Hepatocyte (in vitro differentiated cells): Measurements from ENCODE around the gene LARP6. TPM values are rescaled to one million over a fixed set of nuclear protein-coding genes. Genes with fewer than 3 reads are reported as not detected.
A peak's percentile ranks its signal among the peaks of the same experiment; 100 is the strongest.

ENCODE experiments used
- DNase-seq: peaks from one replicate; pipeline ENCODE4 v3.0.0-alpha.2; 2016; ENCODE audit warnings: low spot score
- H2AFZ ChIP-seq: fragments of 200-600 bp; sonication (generic); 2 replicates; pipeline ENCODE4 v1.6.0; 2016; ENCODE audit warnings: antibody characterized with exemption, mild to moderate bottlenecking
- H3K27ac ChIP-seq: fragments of 200-600 bp; sonication (generic); 2 replicates; pipeline ENCODE4 v1.5.1; 2016; ENCODE audit warnings: mild to moderate bottlenecking
- H3K27me3 ChIP-seq: fragments of 200-600 bp; sonication (generic); 2 replicates; pipeline ENCODE4 v1.6.1; 2016
- H3K36me3 ChIP-seq: fragments of 200-600 bp; sonication (generic); replicated peaks from 2 replicates; pipeline ENCODE4 v1.5.1; 2016; ENCODE audit warnings: low read depth; ENCODE audit not compliant: insufficient read depth
- H3K4me1 ChIP-seq: fragments of 200-600 bp; sonication (generic); 2 replicates; pipeline ENCODE4 v1.5.1; 2016; ENCODE audit warnings: mild to moderate bottlenecking, moderate library complexity; ENCODE audit not compliant: insufficient read depth
- H3K4me2 ChIP-seq: fragments of 200-600 bp; sonication (generic); 2 replicates; pipeline ENCODE4 v1.6.0; 2016
- H3K4me3 ChIP-seq: fragments of 200-600 bp; sonication (generic); 2 replicates; pipeline ENCODE4 v1.5.1; 2016; ENCODE audit warnings: mild to moderate bottlenecking
- H3K79me2 ChIP-seq: fragments of 200-600 bp; sonication (generic); 2 replicates; pipeline ENCODE4 v1.6.0; 2017; ENCODE audit warnings: mild to moderate bottlenecking
- H3K9me2 ChIP-seq: fragments of 200-600 bp; sonication (generic); replicated peaks from 2 replicates; pipeline ENCODE4 v1.6.0; 2017; ENCODE audit warnings: mild to moderate bottlenecking; ENCODE audit not compliant: insufficient read depth
- H3K9me3 ChIP-seq: fragments of 200-600 bp; sonication (generic); 2 replicates; pipeline ENCODE4 v1.5.1; 2016; ENCODE audit warnings: low read depth, mild to moderate bottlenecking
- H4K20me1 ChIP-seq: fragments of 200-600 bp; sonication (generic); 2 replicates; pipeline ENCODE4 v1.6.0; 2016; ENCODE audit warnings: mild to moderate bottlenecking; ENCODE audit not compliant: insufficient read depth, poor library complexity, severe bottlenecking
- CTCF ChIP-seq: fragments of 200-600 bp; sonication (generic); IDR thresholded peaks from 2 replicates; pipeline ENCODE4 v1.5.1; 2016; ENCODE audit warnings: antibody characterized with exemption, mild to moderate bottlenecking; ENCODE audit not compliant: poor library complexity
- EZH2 ChIP-seq: fragments of 200-600 bp; sonication (generic); IDR thresholded peaks from 2 replicates; pipeline ENCODE4 v1.6.1; 2016; ENCODE audit warnings: antibody characterized with exemption, mild to moderate bottlenecking, borderline replicate concordance
- EZH2phosphoT487 ChIP-seq: fragments of 200-600 bp; sonication (generic); IDR thresholded peaks from one replicate; pipeline ENCODE4 v1.6.1; 2018; ENCODE audit warnings: antibody characterized with exemption, mild to moderate bottlenecking, low read depth, moderate library complexity; ENCODE audit not compliant: unreplicated experiment, severe bottlenecking
- WGBS: methylation state at CpG from one replicate; pipeline ENCODE4 v1.1.6; 2016; ENCODE audit warnings: low lambda C conversion rate; ENCODE audit errors: missing lambda C conversion rate; 5-methylcytosine and 5-hydroxymethylcytosine counted together
- polyA plus RNA-seq: library from polyadenylated mRNA; unstranded; fragments of >200 nt; fragmentation: Nextera tagmentation; extraction: Ambion mirVana; gene quantifications from 2 replicates; pipeline ENCODE4 v1.2.1, GENCODE V29; 2016
- total RNA-seq: library from RNA; depleted of rRNA; stranded (reverse); fragments of >200 nt; gene quantifications from 2 replicates; pipeline ENCODE4 v1.2.3, GENCODE V29; 2014

LARP6 gene
- total and polyA plus RNA-seq, 2 experiments from 2014 or later, result 45.9 to 50.0 TPM

GRCh38 chr15:70837476-70837875, 16.5 kb downstream of the LARP6 start:
- Histone ChIP-seq H3K36me3 (no peaks in the 10 kb centered on the region), H3K4me3 (no peak overlapping the region), H3K27me3 (no peaks in the 10 kb centered on the region), H3K79me2 (no peaks in the 10 kb centered on the region), H3K27ac (no peak overlapping the region), H3K9me2 (no peaks in the 10 kb centered on the region), H3K4me2 (no peak overlapping the region), H3K9me3 (no peaks in the 10 kb centered on the region), H2AFZ (no peak overlapping the region), H3K4me1 (peaks cover 15% of the 10 kb centered on the region), H4K20me1 (no peaks in the 10 kb centered on the region)
- no peak for TF ChIP-seq EZH2phosphoT487
- no peak for TF ChIP-seq CTCF
- TF ChIP-seq EZH2, result no peak
- WGBS, result 100% methylated on average over 2 of the region's 2 CpGs
- no peak for DNase-seq

- Histone ChIP-seq H3K4me1 (peaks cover 15% of the 10 kb centered on the region), H4K20me1 (no peaks in the 10 kb centered on the region), H3K27ac (peak overlapping the region; percentile 91), H3K9me3 (no peaks in the 10 kb centered on the region), H3K27me3 (no peaks in the 10 kb centered on the region), H3K36me3 (no peaks in the 10 kb centered on the region), H3K9me2 (no peaks in the 10 kb centered on the region), H3K79me2 (no peaks in the 10 kb centered on the region), H2AFZ (no peak overlapping the region), H3K4me2 (no peak overlapping the region), H3K4me3 (no peak overlapping the region)
- DNase-seq, result no peak
- no peak for TF ChIP-seq CTCF
- no peak for TF ChIP-seq EZH2
- TF ChIP-seq EZH2phosphoT487, result no peak
- 87% methylated on average over 3 of the region's 3 CpGs for WGBS
These were observed 18.1 kb downstream of the LARP6 start for GRCh38 chr15:70835841-70836240.

GRCh38 chr15:70835415-70835814, 18.5 kb downstream of the LARP6 start:
- no peaks in the 10 kb centered on the region for H3K36me3 ChIP-seq
- H3K4me1 ChIP-seq, result peaks cover 15% of the 10 kb centered on the region
- H3K27me3 ChIP-seq, result no peaks in the 10 kb centered on the region
- TF ChIP-seq CTCF (no peak), EZH2phosphoT487 (no peak)
- 90% methylated on average over 6 of the region's 6 CpGs for WGBS
- no peak for DNase-seq
- no peak overlapping the region for H3K4me2 ChIP-seq
- no peak overlapping the region for H2AFZ ChIP-seq
- H3K9me2 ChIP-seq, result no peaks in the 10 kb centered on the region
- no peaks in the 10 kb centered on the region for H3K79me2 ChIP-seq
- H3K4me3 ChIP-seq, result no peak overlapping the region
- peak overlapping the region; percentile 91 for H3K27ac ChIP-seq
- no peaks in the 10 kb centered on the region for H3K9me3 ChIP-seq
- H4K20me1 ChIP-seq, result no peaks in the 10 kb centered on the region

GRCh38 chr15:70834999-70835398, 19.0 kb downstream of the LARP6 start:
- DNase-seq, result no peak
- no peak for TF ChIP-seq EZH2phosphoT487
- no peak for TF ChIP-seq CTCF
- Histone ChIP-seq H3K79me2 (no peaks in the 10 kb centered on the region), H3K4me2 (no peak overlapping the region), H3K4me1 (peaks cover 15% of the 10 kb centered on the region), H3K9me2 (no peaks in the 10 kb centered on the region), H3K36me3 (no peaks in the 10 kb centered on the region), H2AFZ (no peak overlapping the region), H4K20me1 (no peaks in the 10 kb centered on the region), H3K27me3 (no peaks in the 10 kb centered on the region), H3K27ac (peak overlapping the region; percentile 91), H3K9me3 (no peaks in the 10 kb centered on the region), H3K4me3 (no peak overlapping the region)
- WGBS, result 81% methylated on average over 2 of the region's 2 CpGs
